K562 (cell line): ENCODE data around the gene SPHKAP. TPM values are rescaled to one million over a fixed set of nuclear protein-coding genes. Genes with fewer than 3 reads are reported as not detected.

Experiments used
- ATAC-seq: fragments of 200-7000 bp; cut with Tn5 transposase; 3 replicates; pipeline ENCODE4 v1.9.1; 2020; ENCODE audit warnings: moderate library complexity
- BruUV-seq: library from RNA; stranded (reverse); fragments of 400-500 nt; replicated peaks from 2 replicates; lab custom pipeline; 2021; lab: Mats Ljungman, UMichigan
- CTCF ChIA-PET: fragments of 300-600 bp; formaldehyde crosslinking; extraction: SDS; loops from one replicate; lab custom pipeline; 2021; ENCODE audit warnings: low intra/inter-chr PET ratio; lab: Yijun Ruan, JAX
- POLR2A ChIA-PET: fragments of 300-600, 350-650 bp; sonication (Branson Sonifier 250); formaldehyde crosslinking; extraction: SDS; loops from one replicate; lab custom pipeline; 2021; ENCODE audit warnings: antibody characterized with exemption, inconsistent platforms; lab: Yijun Ruan, JAX
- DNase-seq, 4 experiments: peaks; one replicate each; pipeline versions ENCODE4 v3.0.0 to v3.0.0-alpha.2; 2011 to 2018; ENCODE audit warnings: low spot score in 3 of 4, mixed read lengths in 3 of 4; ENCODE audit errors: extremely low read depth in 1 of 4
- FAIRE-seq: peaks from 2 replicates; lab custom pipeline; 2011; peaks lifted over from hg19 to GRCh38; lab: Jason Lieb, UNC
- H2AFZ ChIP-seq: 2 replicates; pipeline ENCODE4 v1.6.0; 2011; ENCODE audit warnings: low read depth, low read length, control low read depth, inconsistent platforms
- H3K27ac ChIP-seq: fragments of 200-600 bp; 3 replicates; pipeline ENCODE4 v1.8.0; 2011; ENCODE audit warnings: low read depth, mild to moderate bottlenecking, control low read depth, inconsistent platforms, low read length, moderate library complexity, mixed read lengths; ENCODE audit errors: extremely low read depth
- H3K27me3 ChIP-seq, 2 experiments: fragments of 300-600 bp in 1 of 2; 2 replicates in 1 of 2; 3 replicates in 1 of 2; pipeline versions ENCODE4 v1.6.0 to v1.8.0; 2011; ENCODE audit warnings: inconsistent platforms in 2 of 2, low read length in 2 of 2, mild to moderate bottlenecking in 1 of 2, mixed read lengths in 1 of 2, moderate library complexity in 1 of 2; ENCODE audit not compliant: control insufficient read depth in 2 of 2, insufficient read depth in 2 of 2
- H3K36me3 ChIP-seq: fragments of 300-600 bp; 3 replicates; pipeline ENCODE4 v1.8.0; 2011; ENCODE audit warnings: mild to moderate bottlenecking, low read length, inconsistent platforms; ENCODE audit not compliant: control insufficient read depth, insufficient read depth
- H3K4me1 ChIP-seq, 2 experiments: fragments of 200-600 bp in 1 of 2; replicated peaks in 1 of 2; 2 replicates in 1 of 2; 3 replicates in 1 of 2; pipeline versions ENCODE4 v1.5.1 to v1.8.0; 2011; ENCODE audit warnings: inconsistent platforms in 2 of 2, low read length in 2 of 2, mild to moderate bottlenecking in 1 of 2, mixed read lengths in 1 of 2, moderate library complexity in 1 of 2; ENCODE audit not compliant: control insufficient read depth in 2 of 2, insufficient read depth in 2 of 2
- H3K4me2 ChIP-seq: 2 replicates; pipeline ENCODE4 v1.6.1; 2011; ENCODE audit warnings: low read length, control low read depth, inconsistent platforms, mixed read lengths; ENCODE audit not compliant: insufficient read depth
- H3K4me3 ChIP-seq: fragments of 200-600 bp; sonication (generic), shearing (Covaris generic); 2 replicates; pipeline ENCODE4 v1.5.1; 2016; ENCODE audit warnings: control low read depth, inconsistent platforms
- H3K79me2 ChIP-seq: fragments of 200-600 bp; 3 replicates; pipeline ENCODE4 v1.8.0; 2011; ENCODE audit warnings: low read length, inconsistent platforms; ENCODE audit not compliant: control insufficient read depth, insufficient read depth
- H3K9ac ChIP-seq, 2 experiments: 2 replicates each; pipeline versions ENCODE4 v1.6.0 to v1.6.1; 2011; ENCODE audit warnings: low read depth in 2 of 2, low read length in 2 of 2, control low read depth in 1 of 2, inconsistent platforms in 1 of 2, mild to moderate bottlenecking in 1 of 2, mixed read lengths in 1 of 2; ENCODE audit not compliant: insufficient read depth in 1 of 2
- H3K9me1 ChIP-seq: one replicate; pipeline ENCODE4 v1.6.0; 2011; ENCODE audit warnings: inconsistent platforms, mild to moderate bottlenecking, low read length, moderate library complexity; ENCODE audit not compliant: control insufficient read depth, insufficient read depth
- H3K9me3 ChIP-seq: replicated peaks from 2 replicates; pipeline ENCODE4 v1.5.1; 2011; ENCODE audit warnings: low read depth, low read length, inconsistent platforms; ENCODE audit not compliant: control insufficient read depth, insufficient read depth
- H4K20me1 ChIP-seq: replicated peaks from 2 replicates; pipeline ENCODE4 v1.6.1; 2011; ENCODE audit warnings: low read length, inconsistent platforms, mixed read lengths; ENCODE audit not compliant: control insufficient read depth, insufficient read depth
- POLR3A ChIP-seq: IDR thresholded peaks from 2 replicates; pipeline ENCODE4 v1.6.1; 2011; ENCODE audit warnings: borderline replicate concordance, mild to moderate bottlenecking, moderate library complexity; ENCODE audit not compliant: insufficient read length, insufficient read depth; ENCODE audit errors: extremely low read depth
- SMC3 ChIP-seq: conservative IDR thresholded peaks from 2 replicates; pipeline ENCODE4 v1.6.1; 2011; ENCODE audit warnings: low read depth, low read length, improper control_type of control experiment; ENCODE audit not compliant: insufficient read depth
- ZNF124 ChIP-seq: sonication (generic); formaldehyde crosslinking; IDR thresholded peaks from 2 replicates; pipeline ENCODE4 v1.8.1; 2022; ENCODE audit warnings: missing genetic modification reagents
- ZNF3 ChIP-seq: fragments of 250-450 bp; sonication (Bioruptor Pico); IDR thresholded peaks from 2 replicates; pipeline ENCODE4 v1.5.0; 2021; ENCODE audit warnings: mild to moderate bottlenecking, moderate library complexity
- ZNF449 ChIP-seq: fragments of 250-450 bp; sonication (Bioruptor Pico); IDR thresholded peaks from 2 replicates; pipeline ENCODE4 v1.8.0; 2022; ENCODE audit warnings: moderate library complexity, mild to moderate bottlenecking, inconsistent platforms
- WGBS: fragments of 100-300 bp; shearing (Covaris generic); methylation state at CpG from one replicate; pipeline ENCODE4 v1.1.6; 2016; ENCODE audit warnings: low coverage, mixed read lengths; ENCODE audit not compliant: insufficient coverage; ENCODE audit errors: missing lambda C conversion rate; 5-methylcytosine and 5-hydroxymethylcytosine counted together
- in situ Hi-C: fragments of 300-500 bp; cut with MboI; formaldehyde crosslinking; loops from 4 replicates; pipeline ENCODE4 v1.15.0; 2018; ENCODE audit warnings: inconsistent platforms, mixed read lengths
- intact Hi-C: fragments of 100-400 bp; cut with micrococcal nuclease; formaldehyde crosslinking; loops from 2 replicates; pipeline ENCODE4 v1.14.2; 2022
- polyA plus RNA-seq, 8 experiments: library from polyadenylated mRNA; depleted of rRNA in 4 of 8; stranded (reverse) in 5 of 8; unstranded in 3 of 8; fragments of >200 nt; fragmentation: Nextera tagmentation in 2 of 8; fragmentation: Illumina TruSeq in 1 of 8; extraction: Ambion mirVana in 2 of 8; extraction: Trizol in 1 of 8; gene quantifications; 2 replicates each; pipeline versions ENCODE4 v1.2.1 to v1.2.3, GENCODE V29; 2011 to 2014; ENCODE audit warnings: inconsistent platforms in 1 of 8, missing spikeins in 1 of 8
- total RNA-seq, 7 experiments: library from RNA; depleted of rRNA in 6 of 7; stranded (reverse); fragments of >200 nt in 6 of 7; fragmentation: Illumina TruSeq in 2 of 7; extraction: Trizol in 2 of 7; gene quantifications; 2 replicates each; pipeline versions ENCODE4 v1.2.1 to v1.2.3, GENCODE V29; 2011 to 2021; ENCODE audit warnings: low replicate concordance in 1 of 7
- TF ChIP-seq, protein P1 (sequence below): fragments of 200-800 bp; sonication (Bioruptor generic); IDR thresholded peaks from 2 replicates; pipeline ENCODE4 v1.6.1; 2017; ENCODE audit warnings: missing genetic modification characterization, missing compliant biosample characterization

SPHKAP gene
- total and polyA plus RNA-seq, 9 of the 15 experiments (the other 6 are each of a cell fraction or from before 2014, with no cell fraction given), result not detected

DNA sequence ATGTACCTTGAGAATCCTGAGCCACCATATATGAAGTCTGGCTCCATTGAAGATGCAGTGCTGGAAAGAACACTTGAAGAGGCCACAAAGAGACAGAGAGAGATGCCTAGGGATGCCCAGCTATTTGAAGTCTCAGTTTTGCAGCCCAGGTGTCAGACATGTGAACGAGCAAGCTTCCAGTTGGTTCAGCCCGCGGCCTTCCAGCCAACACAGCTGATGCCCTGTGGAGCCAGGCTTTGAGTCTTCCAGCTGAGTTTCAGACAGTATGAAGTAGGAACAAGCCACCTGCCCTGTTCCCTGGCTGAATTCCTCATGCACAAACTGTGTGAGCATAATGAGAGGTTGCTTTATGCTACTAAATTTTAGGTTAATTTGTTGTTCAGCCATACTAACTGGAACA lies 108.8 kb downstream of the SPHKAP start (continued):
- TF ChIP-seq, protein P1, sequence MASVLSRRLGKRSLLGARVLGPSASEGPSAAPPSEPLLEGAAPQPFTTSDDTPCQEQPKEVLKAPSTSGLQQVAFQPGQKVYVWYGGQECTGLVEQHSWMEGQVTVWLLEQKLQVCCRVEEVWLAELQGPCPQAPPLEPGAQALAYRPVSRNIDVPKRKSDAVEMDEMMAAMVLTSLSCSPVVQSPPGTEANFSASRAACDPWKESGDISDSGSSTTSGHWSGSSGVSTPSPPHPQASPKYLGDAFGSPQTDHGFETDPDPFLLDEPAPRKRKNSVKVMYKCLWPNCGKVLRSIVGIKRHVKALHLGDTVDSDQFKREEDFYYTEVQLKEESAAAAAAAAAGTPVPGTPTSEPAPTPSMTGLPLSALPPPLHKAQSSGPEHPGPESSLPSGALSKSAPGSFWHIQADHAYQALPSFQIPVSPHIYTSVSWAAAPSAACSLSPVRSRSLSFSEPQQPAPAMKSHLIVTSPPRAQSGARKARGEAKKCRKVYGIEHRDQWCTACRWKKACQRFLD (CRISPR knock-in tag), result no peak

- DNase-seq, result no peak
- H3K4me1 ChIP-seq, result no peaks in the 10 kb centered on the region
- POLR2A ChIA-PET, result no interaction called here
- no peak for TF ChIP-seq ZNF124 (CRISPR knock-in tag)
- TF ChIP-seq ZNF3 (CRISPR knock-in tag), result no peak
- no peak for TF ChIP-seq ZNF449
- no peak for TF ChIP-seq POLR3A
- TF ChIP-seq SMC3, result no peak
- TF ChIP-seq, all 486 proteins: peak for 0
- H2AFZ ChIP-seq, result no peak overlapping the region
- no peak overlapping the region for H3K27ac ChIP-seq
- H4K20me1 ChIP-seq, result no peaks in the 10 kb centered on the region
- H3K36me3 ChIP-seq, result no peaks in the 10 kb centered on the region
- no peak overlapping the region for H3K4me2 ChIP-seq
- BruUV-seq, result no TSS peak
- intact Hi-C loops, result no loop called here
- FAIRE-seq (no peak), ATAC-seq (no peak)
- WGBS, result 0% methylated on average over 1 of the region's 1 CpG
- H3K9ac ChIP-seq, result no peak overlapping the region
- in situ Hi-C loops, result no loop called here
- no peaks in the 10 kb centered on the region for H3K79me2 ChIP-seq
- CTCF ChIA-PET, result no interaction called here
- H3K9me1 ChIP-seq, result no peaks in the 10 kb centered on the region
- no peak overlapping the region for H3K4me3 ChIP-seq
- no peaks in the 10 kb centered on the region for H3K27me3 ChIP-seq
- H3K9me3 ChIP-seq, result no peaks in the 10 kb centered on the region
These were observed 114.2 kb downstream of the SPHKAP start for GRCh38 chr2:228067309-228067708.
